Left lung (tissue), 10 donors: ENCODE data around the gene MOGAT1. TPM values are rescaled to one million over a fixed set of nuclear protein-coding genes. Genes with fewer than 3 reads are reported as not detected.

Experiments used
- ATAC-seq: fragments of 200-7000 bp; cut with Tn5 transposase; one replicate; pipeline ENCODE4 v1.9.1; 2020; ENCODE audit warnings: moderate library complexity
- DNase-seq, 4 donors: peaks; one replicate each; pipeline ENCODE4 v3.0.0-alpha.2; 2013 to 2020
- H3K27ac ChIP-seq, 2 donors: fragments of 200-600 bp; sonication (generic) in 1 of 2; one replicate each; pipeline versions ENCODE4 v1.5.0 to v1.8.0; 2020 to 2021
- H3K27me3 ChIP-seq, 2 donors: fragments of 200-600 bp; sonication (generic) in 1 of 2; one replicate each; pipeline versions ENCODE4 v1.5.0 to v1.8.0; 2020 to 2021
- H3K36me3 ChIP-seq, 2 donors: fragments of 200-600 bp; sonication (generic) in 1 of 2; one replicate each; pipeline versions ENCODE4 v1.5.0 to v1.8.0; 2020 to 2021
- H3K4me1 ChIP-seq, 2 donors: fragments of 200-600 bp; one replicate each; pipeline ENCODE4 v1.8.0; 2021
- H3K4me3 ChIP-seq, 2 donors: fragments of 200-600 bp; sonication (generic) in 1 of 2; one replicate each; pipeline versions ENCODE4 v1.5.0 to v1.8.0; 2020 to 2021; ENCODE audit warnings: mild to moderate bottlenecking in 1 of 2
- H3K9me3 ChIP-seq, 2 donors: fragments of 200-600 bp; sonication (generic) in 1 of 2; one replicate each; pipeline versions ENCODE4 v1.5.0 to v1.8.0; 2020 to 2021
- intact Hi-C, 2 donors: fragments of 100-400 bp; cut with DNase I; formaldehyde crosslinking; loops; one replicate each; pipeline versions ENCODE4 v1.11.2 to v1.14.2; 2022
- polyA plus RNA-seq, 6 donors: library from polyadenylated mRNA; unstranded; fragments of 120-200 nt; gene quantifications; one replicate each; pipeline ENCODE4 v1.2.1, GENCODE V29; 2013; ENCODE audit not compliant: insufficient read length in 6 of 6
- total RNA-seq, 2 donors: library from RNA; stranded (reverse); fragmentation: NEBNext Ultra II Directional; extraction: Animal tissue kit (Norgen Biotek cat#: 25700); gene quantifications; one replicate each; pipeline ENCODE4 v1.2.1, GENCODE V29; 2021
- TF ChIP-seq, protein P1 (sequence below), 2 donors: fragments of 200-600 bp; sonication (generic) in 1 of 2; IDR thresholded peaks; one replicate each; pipeline versions ENCODE4 v1.5.0 to v1.8.0; 2021; ENCODE audit warnings: antibody characterized with exemption in 2 of 2
- donor health status: DM: no; HTN: yes; CAD: no.
- donor health status: DM: no; HTN: no; CAD: no.

Gene MOGAT1
- total and polyA plus RNA-seq, 8 donors, result 0.26 TPM; not detected in 7

- H3K4me3 ChIP-seq, result no peak overlapping the region
- peak; percentile 85 for ATAC-seq
- H3K4me1 ChIP-seq, result peaks cover 7 to 24% of the 10 kb centered on the region in 2 donors
- no peak overlapping the region for H3K27ac ChIP-seq
- DNase-seq, result peak; percentile 70 to 94 (median 80)
- H3K9me3 ChIP-seq, result no peaks in the 10 kb centered on the region
- H3K36me3 ChIP-seq, result no peaks in the 10 kb centered on the region
- TF ChIP-seq, protein P1, sequence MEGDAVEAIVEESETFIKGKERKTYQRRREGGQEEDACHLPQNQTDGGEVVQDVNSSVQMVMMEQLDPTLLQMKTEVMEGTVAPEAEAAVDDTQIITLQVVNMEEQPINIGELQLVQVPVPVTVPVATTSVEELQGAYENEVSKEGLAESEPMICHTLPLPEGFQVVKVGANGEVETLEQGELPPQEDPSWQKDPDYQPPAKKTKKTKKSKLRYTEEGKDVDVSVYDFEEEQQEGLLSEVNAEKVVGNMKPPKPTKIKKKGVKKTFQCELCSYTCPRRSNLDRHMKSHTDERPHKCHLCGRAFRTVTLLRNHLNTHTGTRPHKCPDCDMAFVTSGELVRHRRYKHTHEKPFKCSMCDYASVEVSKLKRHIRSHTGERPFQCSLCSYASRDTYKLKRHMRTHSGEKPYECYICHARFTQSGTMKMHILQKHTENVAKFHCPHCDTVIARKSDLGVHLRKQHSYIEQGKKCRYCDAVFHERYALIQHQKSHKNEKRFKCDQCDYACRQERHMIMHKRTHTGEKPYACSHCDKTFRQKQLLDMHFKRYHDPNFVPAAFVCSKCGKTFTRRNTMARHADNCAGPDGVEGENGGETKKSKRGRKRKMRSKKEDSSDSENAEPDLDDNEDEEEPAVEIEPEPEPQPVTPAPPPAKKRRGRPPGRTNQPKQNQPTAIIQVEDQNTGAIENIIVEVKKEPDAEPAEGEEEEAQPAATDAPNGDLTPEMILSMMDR (IDR thresholded peaks at IDR 0.05), result peak; percentile 94 to 95
- intact Hi-C loops, result loop anchor here in 1 of 2 donors (5.0 to 10.0 kb wide), 2 partner anchors 87 to 194 kb away; no protein-coding TSS in a partner anchor
- H3K27me3 ChIP-seq, result no peaks in the 10 kb centered on the region
Measured at GRCh38 chr2:222708274-222708710, 36.8 kb downstream of the MOGAT1 start.

GRCh38 chr2:222709191-222709891 is 37.9 kb downstream of the MOGAT1 start:
- TF ChIP-seq, protein P1 (IDR thresholded peaks at IDR 0.05), result no peak
- Histone ChIP-seq H3K27ac (peak overlapping the region; percentile 63 to 84), H3K36me3 (no peaks in the 10 kb centered on the region), H3K27me3 (no peaks in the 10 kb centered on the region), H3K4me3 (peak overlapping the region in 1 of 2 donors; percentile 3), H3K9me3 (no peaks in the 10 kb centered on the region), H3K4me1 (peaks cover 12 to 24% of the 10 kb centered on the region in 2 donors)
- intact Hi-C loops, result loop anchor here in 1 of 2 donors (5.0 to 10.0 kb wide), 2 partner anchors 85 to 193 kb away; no protein-coding TSS in a partner anchor
- DNase-seq (peak in 3 of 4 donors; percentile 61 to 81 (median 80)), ATAC-seq (peak; percentile 90)

GRCh38 chr2:222710736-222711135 is 39.3 kb downstream of the MOGAT1 start:
- Histone ChIP-seq H3K4me1 (peaks cover 12 to 24% of the 10 kb centered on the region in 2 donors), H3K27ac (no peak overlapping the region), H3K27me3 (no peaks in the 10 kb centered on the region), H3K9me3 (no peaks in the 10 kb centered on the region), H3K4me3 (no peak overlapping the region), H3K36me3 (no peaks in the 10 kb centered on the region)
- TF ChIP-seq, protein P1 (IDR thresholded peaks at IDR 0.05), result no peak
- intact Hi-C loops, result no loop called here
- ATAC-seq, result no peak
- DNase-seq, result no peak

- Histone ChIP-seq H3K27ac (no peak overlapping the region), H3K27me3 (no peaks in the 10 kb centered on the region), H3K9me3 (no peaks in the 10 kb centered on the region), H3K36me3 (no peaks in the 10 kb centered on the region), H3K4me1 (peaks cover 12 to 24% of the 10 kb centered on the region in 2 donors), H3K4me3 (no peak overlapping the region)
- DNase-seq, result no peak
- TF ChIP-seq, protein P1 (IDR thresholded peaks at IDR 0.05), result no peak
- ATAC-seq, result no peak
- intact Hi-C loops, result no loop called here
Measured at GRCh38 chr2:222711315-222711940, 40.0 kb downstream of the MOGAT1 start.

GRCh38 chr2:222713002-222713401 is 41.5 kb downstream of the MOGAT1 start:
- H3K4me1 ChIP-seq, result peaks cover 12 to 18% of the 10 kb centered on the region in 2 donors
- H3K27ac ChIP-seq, result no peak overlapping the region
- H3K9me3 ChIP-seq, result no peaks in the 10 kb centered on the region
- ATAC-seq (no peak), DNase-seq (no peak)
- no peaks in the 10 kb centered on the region for H3K36me3 ChIP-seq
- no peaks in the 10 kb centered on the region for H3K27me3 ChIP-seq
- TF ChIP-seq, protein P1 (IDR thresholded peaks at IDR 0.05), result no peak
- H3K4me3 ChIP-seq, result no peak overlapping the region
- intact Hi-C loops, result no loop called here
